ENCODE measurements around the gene ARFGAP1.
"Not testable (repeated sequence)": the region's sequence is repeated elsewhere in the genome, so short reads cannot be mapped to it uniquely, and the experiment has no call there.

The ARFGAP1 gene

GRCh38 chr20:63290136-63290676 lies 17.6 kb downstream of the ARFGAP1 start:
- DNase-seq (ENCODE audit: low read depth, low spot score): no peak

DNA sequence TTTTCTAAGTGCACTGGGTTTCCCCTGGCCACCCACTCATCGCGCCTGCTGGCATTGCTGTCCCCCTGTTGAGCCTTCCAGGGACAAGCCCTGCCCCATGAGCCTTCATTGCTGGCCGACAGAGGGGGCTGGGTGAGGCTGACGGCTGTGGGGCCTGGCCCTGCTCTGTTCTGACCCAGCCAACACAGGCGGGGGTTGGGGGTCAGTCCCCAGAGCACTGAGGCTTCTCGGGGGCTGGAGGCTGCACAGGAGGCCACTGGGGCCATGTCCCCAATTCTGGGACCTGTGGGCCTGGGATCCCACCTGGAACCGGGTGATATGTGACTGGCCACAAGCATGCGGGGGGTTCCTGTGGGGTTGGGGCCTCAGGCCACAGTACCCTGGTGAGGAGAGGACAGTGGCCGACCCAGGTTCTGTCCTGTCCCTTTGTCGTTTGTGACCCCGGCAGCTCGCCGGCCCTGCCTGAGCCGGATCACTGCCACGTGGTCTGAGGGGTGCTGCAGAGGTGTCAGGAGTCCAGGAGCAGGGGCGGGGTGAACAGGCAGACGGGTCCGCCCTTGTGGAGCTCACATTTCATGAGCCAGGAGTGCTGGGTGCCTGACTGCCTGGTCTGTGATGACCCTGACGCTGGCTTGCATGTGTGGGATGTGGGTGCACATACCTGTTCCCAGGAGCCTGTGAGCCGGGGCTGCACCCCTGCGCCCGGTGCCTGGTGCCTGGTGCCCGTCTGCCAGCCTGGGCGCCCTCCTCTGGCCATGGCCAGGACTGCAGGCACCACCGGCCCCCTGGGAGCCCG lies 18.3 kb downstream of the ARFGAP1 start:
- no peak for DNase-seq (ENCODE audit: low read depth, low spot score)

GRCh38 chr20:63291811-63292210 lies 19.2 kb downstream of the ARFGAP1 start:
- no peak for DNase-seq (ENCODE audit: low read depth, low spot score)

DNA sequence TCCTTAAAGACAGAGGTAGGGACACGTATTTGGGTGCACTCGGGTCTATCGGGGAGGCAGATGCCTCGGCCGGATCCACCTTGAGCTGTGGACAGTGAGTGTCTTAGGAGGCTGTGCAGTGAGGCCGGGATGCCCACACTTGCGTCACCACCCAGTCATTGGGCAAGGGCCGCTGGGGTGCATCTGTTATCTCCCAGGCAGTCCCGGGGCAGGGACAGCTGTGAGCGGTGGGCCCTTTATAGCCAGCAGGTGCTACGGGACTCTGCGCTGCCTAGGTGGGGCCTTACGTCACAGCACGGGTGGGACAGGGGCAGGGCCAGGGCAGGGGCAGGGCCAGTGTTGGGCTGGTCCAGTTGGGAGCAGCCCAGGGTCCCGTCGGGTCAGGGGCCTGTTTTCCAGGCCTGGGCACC lies 19.7 kb downstream of the ARFGAP1 start:
- no peak for DNase-seq (ENCODE audit: low read depth, low spot score)

DNA sequence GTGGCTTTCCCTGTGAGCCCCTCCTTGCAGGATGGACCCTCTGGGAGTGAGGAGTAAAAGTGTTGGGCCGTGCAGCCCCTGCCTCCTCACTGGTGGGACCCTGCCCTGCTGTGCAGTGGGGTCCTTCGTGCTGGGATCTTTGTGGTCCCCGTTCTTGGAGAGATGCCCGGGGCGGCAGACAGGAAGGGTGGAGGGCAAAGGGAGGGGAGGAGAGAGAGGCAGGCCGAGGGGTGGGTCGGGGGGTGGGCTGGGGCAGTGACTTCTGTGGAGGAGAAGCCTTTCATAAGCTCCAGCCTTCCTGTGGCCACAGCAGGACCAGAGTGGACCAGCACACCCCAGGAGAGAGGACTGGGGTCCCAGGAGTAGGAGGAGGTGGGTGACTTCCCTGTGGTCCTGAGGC lies 20.3 kb downstream of the ARFGAP1 start, which contains the start of gene COL20A1:
Gene COL20A1, plus strand, starts transcription at position 283 of the 400 bp plus-strand sequence. CDS start 1,922 bp downstream, outside the sequence.
- no peak for DNase-seq (ENCODE audit: low read depth, low spot score)

DNA sequence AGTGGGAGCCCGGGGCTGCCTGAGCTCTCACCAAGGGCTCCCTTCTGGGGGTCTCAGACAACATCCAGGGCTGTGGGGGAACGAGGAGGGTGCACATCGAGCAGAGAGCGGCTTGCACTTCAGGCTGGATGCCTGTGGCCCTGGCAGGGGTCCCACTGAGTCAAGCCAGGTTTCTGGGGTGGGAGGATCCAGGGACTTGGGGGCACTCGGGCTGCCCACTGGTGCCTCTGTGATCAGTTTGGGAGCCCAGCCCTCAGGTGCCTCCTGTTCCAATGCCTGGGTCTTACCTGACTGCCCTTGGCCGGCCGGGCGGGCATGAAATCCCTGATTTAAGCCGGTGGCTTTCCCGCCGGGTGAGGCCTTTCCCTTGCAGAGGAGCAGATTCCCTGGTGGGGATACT lies 20.8 kb downstream of the ARFGAP1 start:
- DNase-seq (ENCODE audit: low read depth, low spot score): no peak

GRCh38 chr20:63293871-63294535 lies 21.4 kb downstream of the ARFGAP1 start:
- no peak for DNase-seq (ENCODE audit: low read depth, low spot score)

DNA sequence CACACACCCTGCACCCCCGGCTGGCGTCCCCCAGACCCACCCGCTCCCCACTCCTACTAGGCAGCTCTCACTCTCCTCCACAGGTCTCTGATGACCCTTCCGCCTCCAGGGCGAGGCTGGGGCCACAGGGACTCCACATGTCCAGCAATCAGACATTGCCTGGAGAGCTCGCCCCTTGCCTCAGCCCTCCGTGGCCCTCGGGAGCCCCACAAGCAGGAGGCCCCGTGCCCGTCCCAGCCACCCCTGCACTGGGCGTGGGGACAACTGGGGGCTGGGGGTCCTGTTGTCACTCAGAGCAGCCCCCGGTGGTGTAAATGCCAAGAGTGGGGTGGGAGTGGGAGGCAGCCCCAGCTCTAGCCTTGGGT lies 21.9 kb downstream of the ARFGAP1 start:
- DNase-seq (ENCODE audit: low read depth, low spot score): no peak

GRCh38 chr20:63295018-63295417 lies 22.4 kb downstream of the ARFGAP1 start:
- DNase-seq (ENCODE audit: low read depth, low spot score): no peak

- DNase-seq (ENCODE audit: low read depth, low spot score): no peak
These were observed 22.8 kb downstream of the ARFGAP1 start for GRCh38 chr20:63295422-63295821.

DNA sequence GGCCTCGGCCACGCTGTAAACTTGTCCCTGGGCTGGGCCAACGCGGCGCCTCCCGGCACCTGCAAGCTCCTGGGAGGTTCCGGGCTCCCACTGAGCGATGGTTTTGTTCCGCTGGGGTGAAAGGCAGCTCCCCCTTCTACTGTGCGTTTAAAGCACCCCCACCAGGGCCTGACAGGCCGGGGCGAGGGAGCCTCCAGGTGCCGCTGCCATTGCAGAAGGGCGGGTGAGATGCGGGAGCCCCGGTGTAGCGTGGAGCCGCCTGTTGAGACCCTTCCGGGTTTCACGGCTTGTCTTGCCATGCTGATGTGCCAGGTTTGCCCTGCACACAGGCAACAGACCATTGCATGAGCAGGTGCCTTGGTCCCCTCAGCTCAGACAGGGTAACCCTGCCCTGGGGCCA lies 23.2 kb downstream of the ARFGAP1 start:
- DNase-seq (ENCODE audit: low read depth, low spot score): no peak

DNA sequence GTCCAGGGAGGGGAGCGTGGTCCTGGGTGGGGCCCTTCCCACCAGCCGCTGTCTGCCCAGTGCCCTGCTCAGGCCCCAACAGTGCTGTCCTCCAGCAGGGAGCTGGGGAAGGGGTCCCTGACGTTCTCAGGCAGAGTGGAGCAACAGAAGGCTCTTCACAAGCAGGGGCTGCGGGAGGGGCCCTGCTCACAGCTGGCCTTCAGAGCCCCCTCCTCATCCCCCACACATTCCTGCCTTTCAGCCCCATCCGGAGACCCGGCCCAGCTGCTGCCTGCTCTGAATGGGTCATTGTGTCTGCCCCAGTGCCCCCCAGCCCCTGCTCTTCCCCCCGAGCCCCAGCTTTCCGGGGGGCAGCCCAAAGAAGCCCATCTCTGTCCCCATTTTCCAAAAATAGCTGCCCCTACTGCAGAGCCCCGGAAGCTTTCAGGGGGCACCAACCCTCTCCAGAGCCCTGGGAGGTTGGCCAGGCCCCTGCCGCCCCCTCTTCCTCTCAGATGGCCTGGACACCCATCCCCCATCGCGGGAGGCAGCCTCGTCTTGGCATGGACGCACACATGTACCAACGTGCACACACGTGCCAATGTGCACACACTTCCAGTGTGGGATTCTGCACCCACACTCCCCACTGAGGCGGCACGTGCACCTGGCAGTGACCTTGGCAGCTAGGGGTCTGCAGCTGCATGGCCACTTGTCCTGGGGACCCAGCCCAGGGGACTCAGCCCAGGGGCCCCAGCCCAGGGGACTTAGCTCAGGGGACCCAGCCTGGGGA lies 24.1 kb downstream of the ARFGAP1 start:
- DNase-seq (ENCODE audit: low read depth, low spot score): no peak

GRCh38 chr20:63297371-63297781 lies 24.8 kb downstream of the ARFGAP1 start:
- DNase-seq (ENCODE audit: low read depth, low spot score): no peak

DNA sequence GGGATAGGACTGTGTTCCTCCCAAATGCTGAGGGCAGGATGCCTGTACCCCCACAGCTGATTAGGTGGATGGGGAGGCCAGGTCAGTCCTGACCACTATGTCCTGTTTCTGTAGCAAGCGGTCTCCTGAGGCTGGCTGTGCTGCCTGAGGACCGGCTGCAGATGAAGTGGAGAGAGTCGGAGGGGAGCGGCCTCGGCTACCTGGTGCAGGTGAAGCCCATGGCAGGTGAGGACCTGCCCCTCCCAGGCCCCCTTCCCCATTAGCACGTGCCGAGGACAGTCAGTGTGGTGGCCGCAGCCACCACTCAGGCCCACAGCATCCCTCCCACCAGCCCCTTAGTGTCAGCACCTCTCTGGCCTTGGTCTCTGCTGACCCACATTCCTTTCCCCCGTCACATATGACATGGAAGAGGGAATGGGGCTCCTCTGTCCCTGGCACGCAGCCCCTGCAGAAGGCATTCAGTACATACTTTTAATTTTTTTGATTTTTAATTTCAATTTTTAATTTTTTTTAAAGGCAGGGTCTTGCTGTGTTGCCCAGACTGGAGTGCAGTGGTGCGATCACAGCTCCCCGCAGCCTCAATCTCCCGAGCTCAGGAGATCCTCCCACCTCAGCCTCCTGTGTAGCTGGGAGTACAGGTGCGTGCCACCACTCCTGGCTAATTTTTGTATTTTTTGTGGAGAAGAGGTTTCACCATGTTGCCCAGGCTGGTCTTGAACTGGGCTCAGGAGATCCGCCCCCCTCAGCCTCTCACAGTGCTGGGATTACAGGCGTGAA lies 25.4 kb downstream of the ARFGAP1 start:
- DNase-seq (ENCODE audit: low read depth, low spot score): no peak

DNA sequence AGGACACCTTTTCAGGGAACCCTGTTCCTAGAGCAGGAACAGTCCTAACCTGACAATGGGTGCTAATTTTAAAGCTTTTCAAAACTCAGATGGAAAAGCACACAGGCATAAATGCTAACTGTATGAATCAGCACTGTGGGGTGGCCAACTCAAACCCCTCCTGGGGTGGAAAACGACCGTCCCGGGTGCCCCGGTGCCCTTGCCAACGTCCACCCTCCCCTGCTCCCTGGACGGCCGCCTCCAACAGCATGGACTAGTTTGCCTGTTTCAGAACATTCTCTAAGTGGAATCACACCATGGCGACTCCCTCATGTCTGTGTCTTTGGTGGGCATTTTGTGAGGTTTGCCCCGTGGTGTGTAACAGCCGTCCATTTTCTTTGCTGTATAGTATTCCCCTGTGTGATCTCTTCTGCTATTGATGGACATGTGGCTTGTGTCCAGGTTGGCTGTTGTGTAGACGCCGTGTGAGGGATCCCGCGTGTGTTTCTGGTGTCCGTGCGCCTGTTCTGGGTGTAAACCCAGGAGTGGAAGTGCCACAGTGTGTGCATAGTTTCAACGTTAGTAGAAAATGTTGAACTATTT lies 26.2 kb downstream of the ARFGAP1 start:
- no peak for DNase-seq (ENCODE audit: low read depth, low spot score)

DNA sequence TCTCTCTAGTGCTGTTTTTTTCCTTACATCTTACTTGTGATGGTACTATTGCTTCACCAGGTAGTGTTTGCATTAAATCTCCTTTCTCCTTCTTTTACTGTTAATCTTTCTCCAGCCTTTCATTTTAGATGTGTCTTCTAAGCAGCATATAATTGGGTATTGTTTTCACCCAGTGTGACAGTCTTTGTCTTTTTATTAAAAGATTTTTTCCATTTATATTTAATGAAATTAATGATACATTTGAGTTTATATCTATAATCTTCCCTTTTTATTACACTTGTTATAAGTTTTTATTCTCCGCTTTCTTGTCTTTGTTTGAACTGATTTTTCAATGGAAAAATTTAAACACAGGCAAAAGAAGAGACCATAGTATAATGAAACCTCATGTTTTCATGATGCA lies 29.1 kb downstream of the ARFGAP1 start:
- DNase-seq (ENCODE audit: low read depth, low spot score): no peak

DNA sequence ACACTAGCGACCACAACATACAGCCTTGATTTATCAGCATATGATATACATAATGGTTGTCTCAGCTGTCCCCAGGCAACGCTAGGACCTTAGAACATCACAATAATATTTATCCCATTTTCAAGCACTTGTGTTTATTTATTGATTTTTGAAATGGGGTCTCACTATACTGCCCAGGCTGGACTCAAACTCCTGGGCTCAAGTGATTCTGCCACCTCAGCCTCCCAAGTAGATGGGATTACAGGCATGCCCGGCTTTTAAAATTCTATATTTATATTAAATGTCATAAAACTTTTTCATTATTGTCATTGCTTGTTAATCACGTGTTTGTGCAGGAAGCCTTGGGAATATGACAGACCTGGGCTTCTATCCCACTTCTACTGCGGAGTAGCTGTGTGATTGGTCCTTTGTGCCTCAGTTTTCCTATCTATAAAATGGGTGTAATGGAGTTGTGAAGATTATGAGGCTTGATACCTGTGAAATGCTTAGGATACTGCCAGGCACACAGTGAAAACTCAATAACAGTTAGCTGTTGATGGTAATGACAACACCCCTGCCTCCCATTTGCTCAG lies 30.6 kb downstream of the ARFGAP1 start:
- no peak for DNase-seq (ENCODE audit: low read depth, low spot score)

GRCh38 chr20:63305393-63305792 lies 32.8 kb downstream of the ARFGAP1 start:
- no peak for DNase-seq (ENCODE audit: low read depth, low spot score)

GRCh38 chr20:63305933-63306672 lies 33.5 kb downstream of the ARFGAP1 start:
- DNase-seq (ENCODE audit: low read depth, low spot score): not testable (repeated sequence)
